ENCODE measurements around the gene VPS50. TPM values are rescaled to one million over a fixed set of nuclear protein-coding genes. Genes with fewer than 3 reads are reported as not detected.

VPS50 gene
- polyA plus RNA-seq, 6 donors from 2014 or later: 8.6 to 17.8 (median 15.5) TPM

Other genes with a start within 250 kb of the VPS50 start
- 10 to 100 TPM; 11.3 to 37.0 (median 30.9) TPM for gene SAMD9, start 114.4 kb upstream of the VPS50 start, polyA plus RNA-seq (ENCODE audit: low read depth in 6 of 6)
- 10 to 100 TPM; 19.9 to 66.7 (median 53.0) TPM for gene SAMD9L, start 84.0 kb upstream of the VPS50 start, polyA plus RNA-seq (ENCODE audit: low read depth in 6 of 6)
- under 1 TPM in 1 of 6 donors, not detected in 5; 0.38 TPM for gene HEPACAM2, start 5.9 kb upstream of the VPS50 start, polyA plus RNA-seq (ENCODE audit: low read depth in 6 of 6)

Data from naive B cell (primary cell).